LNCaP clone FGC (cell line): ENCODE data around the gene TLR3.

Experiments used
- DNase-seq: peaks from one replicate; pipeline ENCODE4 v3.0.0-alpha.2; 2011; ENCODE audit warnings: low read depth
- H3K4me3 ChIP-seq: 2 replicates; pipeline ENCODE4 v1.5.1; 2011; ENCODE audit warnings: mild to moderate bottlenecking, low read depth, low read length, control low read depth
- CTCF ChIP-seq: IDR thresholded peaks from 2 replicates; pipeline ENCODE4 v1.5.1; 2012; ENCODE audit warnings: mild to moderate bottlenecking; ENCODE audit not compliant: control insufficient read depth, insufficient read depth; ENCODE audit errors: extremely low read depth

Gene TLR3

GRCh38 chr4:186072516-186072915 lies 3.6 kb downstream of the TLR3 start:
- no peak overlapping the region for H3K4me3 ChIP-seq
- no peak for DNase-seq
- no peak for TF ChIP-seq CTCF

- no peak for TF ChIP-seq CTCF
- no peak overlapping the region for H3K4me3 ChIP-seq
- DNase-seq: no peak
Measured at GRCh38 chr4:186074189-186074588, 5.2 kb downstream of the TLR3 start.

- H3K4me3 ChIP-seq: peak overlapping the region; percentile 34
- DNase-seq: peak; percentile 70
- TF ChIP-seq CTCF: no peak
Measured at GRCh38 chr4:186078981-186079638, 10.2 kb downstream of the TLR3 start.

GRCh38 chr4:186079694-186080093 lies 10.7 kb downstream of the TLR3 start:
- DNase-seq: no peak
- TF ChIP-seq CTCF: no peak
- peak overlapping the region; percentile 34 for H3K4me3 ChIP-seq

- H3K4me3 ChIP-seq: no peak overlapping the region
- TF ChIP-seq CTCF: no peak
- DNase-seq: no peak
Measured at GRCh38 chr4:186081202-186081807, 12.3 kb downstream of the TLR3 start.

- no peak overlapping the region for H3K4me3 ChIP-seq
- no peak for TF ChIP-seq CTCF
Measured at GRCh38 chr4:186082221-186082620, 13.3 kb downstream of the TLR3 start.

GRCh38 chr4:186088523-186088922 lies 19.6 kb downstream of the TLR3 start:
- TF ChIP-seq CTCF: no peak
- DNase-seq: no peak
- H3K4me3 ChIP-seq: no peak overlapping the region

More at GRCh38 chr4:186082221-186082620, 13.3 kb downstream of the TLR3 start:
- DNase-seq: no peak
